HepG2 (cell line): ENCODE results near the gene ACTL7B. TPM values are rescaled to one million over a fixed set of nuclear protein-coding genes. Genes with fewer than 3 reads are reported as not detected.
A peak's percentile ranks its signal among the peaks of the same experiment; 100 is the strongest.

Source experiments
- CENPT ChIP-seq: sonication (generic); formaldehyde crosslinking; IDR thresholded peaks from 2 replicates; pipeline ENCODE4 v1.8.0; 2022; ENCODE audit warnings: low read depth, mild to moderate bottlenecking, moderate library complexity, missing genetic modification reagents
- CHD2 ChIP-seq: IDR thresholded peaks from 2 replicates; pipeline ENCODE4 v1.6.1; 2011; ENCODE audit warnings: low read depth, low read length, improper control_type of control experiment
- FOSL1 ChIP-seq: sonication (generic); formaldehyde crosslinking; IDR thresholded peaks from 2 replicates; pipeline ENCODE4 v1.9.0; 2021; ENCODE audit warnings: missing genetic modification reagents, borderline replicate concordance
- GTF2F1 ChIP-seq: fragments of 150-350 bp; IDR thresholded peaks from 2 replicates; pipeline ENCODE4 v1.6.1; 2014; ENCODE audit warnings: low read length
- ISX ChIP-seq: sonication (generic); formaldehyde crosslinking; conservative IDR thresholded peaks from 2 replicates; pipeline ENCODE4 v1.5.0; 2020; ENCODE audit warnings: missing genetic modification reagents
- KLF9 ChIP-seq: IDR thresholded peaks from 2 replicates; pipeline ENCODE4 v1.6.1; 2016; ENCODE audit warnings: low read depth
- MEF2D ChIP-seq: sonication (generic); formaldehyde crosslinking; IDR thresholded peaks from 2 replicates; pipeline ENCODE4 v1.5.1; 2020; ENCODE audit warnings: mild to moderate bottlenecking, missing genetic modification reagents
- PRPF4 ChIP-seq: fragments of 200-400 bp; formaldehyde crosslinking; IDR thresholded peaks from 2 replicates; pipeline ENCODE4 v1.6.1; 2016; ENCODE audit warnings: low read length, low read depth; ENCODE audit not compliant: poor library complexity, severe bottlenecking
- SRY ChIP-seq: sonication (generic); formaldehyde crosslinking; IDR thresholded peaks from 2 replicates; pipeline ENCODE4 v1.8.0; 2022; ENCODE audit warnings: mild to moderate bottlenecking, missing genetic modification reagents
- TBL1XR1 ChIP-seq: fragments of 150-350 bp; IDR thresholded peaks from 2 replicates; pipeline ENCODE4 v1.6.1; 2014; ENCODE audit warnings: borderline replicate concordance, low read length; ENCODE audit not compliant: partially characterized antibody
- TP53 ChIP-seq: sonication (generic); formaldehyde crosslinking; conservative IDR thresholded peaks from 2 replicates; pipeline ENCODE4 v1.4.0; 2020; ENCODE audit warnings: missing genetic modification reagents
- ZNF251 ChIP-seq: sonication (generic); formaldehyde crosslinking; IDR thresholded peaks from 2 replicates; pipeline ENCODE4 v1.9.0; 2021; ENCODE audit warnings: mild to moderate bottlenecking, missing genetic modification reagents
- ZNF431 ChIP-seq: sonication (generic); formaldehyde crosslinking; IDR thresholded peaks from 2 replicates; pipeline ENCODE4 v1.9.0; 2022; ENCODE audit warnings: missing genetic modification reagents, low read depth, mild to moderate bottlenecking, borderline replicate concordance
- ZNF7 ChIP-seq: IDR thresholded peaks from 2 replicates; pipeline ENCODE4 v1.6.1; 2016; ENCODE audit warnings: missing biosample characterization, missing genetic modification reagents
- ZNF879 ChIP-seq: sonication (generic); formaldehyde crosslinking; IDR thresholded peaks from 2 replicates; pipeline ENCODE4 v1.8.1; 2023; ENCODE audit warnings: missing genetic modification reagents
- polyA plus RNA-seq, 8 experiments: library from polyadenylated mRNA; depleted of rRNA in 3 of 8; stranded (reverse) in 7 of 8; unstranded in 1 of 8; fragments of >200 nt; fragmentation: Illumina TruSeq in 4 of 8; extraction: Trizol in 4 of 8; gene quantifications; 2 replicates each; pipeline versions ENCODE4 v1.2.1 to v1.2.3, GENCODE V29; 2011 to 2016; ENCODE audit warnings: low read depth in 4 of 8, missing spikeins in 1 of 8, mixed read lengths in 1 of 8; ENCODE audit not compliant: insufficient read depth in 1 of 8
- total RNA-seq, 5 experiments: library from RNA; depleted of rRNA; stranded (reverse); fragments of >200 nt; fragmentation: Illumina TruSeq; extraction: Trizol; gene quantifications; 2 replicates each; pipeline ENCODE4 v1.2.3, GENCODE V29; 2016; ENCODE audit warnings: low read depth in 1 of 5
- TF ChIP-seq, protein P1 (sequence below): sonication (generic); formaldehyde crosslinking; IDR thresholded peaks from 2 replicates; pipeline ENCODE4 v1.5.1; 2020; ENCODE audit warnings: mild to moderate bottlenecking, missing genetic modification reagents
- TF ChIP-seq, protein P2 (sequence below): sonication (generic); formaldehyde crosslinking; IDR thresholded peaks from 2 replicates; pipeline ENCODE4 v1.5.0; 2020; ENCODE audit warnings: missing genetic modification reagents
- TF ChIP-seq, protein P3 (sequence below): sonication (generic); formaldehyde crosslinking; IDR thresholded peaks from 2 replicates; pipeline ENCODE4 v1.5.0; 2020; ENCODE audit warnings: missing genetic modification reagents
- TF ChIP-seq, protein P4 (sequence below): sonication (generic); formaldehyde crosslinking; IDR thresholded peaks from 2 replicates; pipeline ENCODE4 v1.4.0; 2020; ENCODE audit warnings: missing genetic modification reagents
- TF ChIP-seq, protein P5 (sequence below): sonication (generic); formaldehyde crosslinking; IDR thresholded peaks from 2 replicates; pipeline ENCODE4 v1.4.0; 2020; ENCODE audit warnings: mild to moderate bottlenecking, missing genetic modification reagents

The ACTL7B gene
- total and polyA plus RNA-seq, 2 of the 13 experiments (the other 11 are each of a cell fraction or from before 2014, with no cell fraction given) = 0.07 to 0.11 TPM

DNA sequence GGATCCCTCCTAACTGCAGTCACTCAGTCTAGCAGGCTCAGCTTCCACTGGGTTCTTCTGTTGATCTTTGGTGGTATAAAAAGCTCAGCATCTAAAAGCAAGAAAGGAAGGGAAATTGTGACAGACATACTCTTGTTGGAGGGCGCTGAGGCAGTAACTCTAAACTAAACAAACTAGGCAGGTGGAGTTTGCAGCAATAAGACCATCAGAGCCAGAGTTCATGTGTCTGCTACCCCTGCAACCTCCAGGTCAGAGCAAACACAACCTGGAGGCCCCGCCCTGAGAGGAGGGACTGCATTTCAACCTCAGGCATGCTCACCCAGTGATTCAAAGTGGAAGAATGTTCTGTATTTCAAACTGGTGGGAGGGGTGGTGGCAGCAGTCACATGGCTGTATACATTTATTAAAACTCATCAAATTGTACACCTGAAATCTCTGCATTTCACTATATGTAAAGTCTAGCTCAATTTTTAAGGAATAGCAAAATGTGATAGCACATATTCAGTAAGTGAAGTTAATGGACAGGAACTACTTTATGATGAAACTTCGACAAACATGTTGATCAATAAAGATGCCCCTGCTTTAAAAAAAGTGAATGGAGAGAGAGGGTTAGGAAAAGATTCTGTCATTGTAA lies 13.4 kb upstream of the ACTL7B start (continued):
- TF ChIP-seq, protein P1, sequence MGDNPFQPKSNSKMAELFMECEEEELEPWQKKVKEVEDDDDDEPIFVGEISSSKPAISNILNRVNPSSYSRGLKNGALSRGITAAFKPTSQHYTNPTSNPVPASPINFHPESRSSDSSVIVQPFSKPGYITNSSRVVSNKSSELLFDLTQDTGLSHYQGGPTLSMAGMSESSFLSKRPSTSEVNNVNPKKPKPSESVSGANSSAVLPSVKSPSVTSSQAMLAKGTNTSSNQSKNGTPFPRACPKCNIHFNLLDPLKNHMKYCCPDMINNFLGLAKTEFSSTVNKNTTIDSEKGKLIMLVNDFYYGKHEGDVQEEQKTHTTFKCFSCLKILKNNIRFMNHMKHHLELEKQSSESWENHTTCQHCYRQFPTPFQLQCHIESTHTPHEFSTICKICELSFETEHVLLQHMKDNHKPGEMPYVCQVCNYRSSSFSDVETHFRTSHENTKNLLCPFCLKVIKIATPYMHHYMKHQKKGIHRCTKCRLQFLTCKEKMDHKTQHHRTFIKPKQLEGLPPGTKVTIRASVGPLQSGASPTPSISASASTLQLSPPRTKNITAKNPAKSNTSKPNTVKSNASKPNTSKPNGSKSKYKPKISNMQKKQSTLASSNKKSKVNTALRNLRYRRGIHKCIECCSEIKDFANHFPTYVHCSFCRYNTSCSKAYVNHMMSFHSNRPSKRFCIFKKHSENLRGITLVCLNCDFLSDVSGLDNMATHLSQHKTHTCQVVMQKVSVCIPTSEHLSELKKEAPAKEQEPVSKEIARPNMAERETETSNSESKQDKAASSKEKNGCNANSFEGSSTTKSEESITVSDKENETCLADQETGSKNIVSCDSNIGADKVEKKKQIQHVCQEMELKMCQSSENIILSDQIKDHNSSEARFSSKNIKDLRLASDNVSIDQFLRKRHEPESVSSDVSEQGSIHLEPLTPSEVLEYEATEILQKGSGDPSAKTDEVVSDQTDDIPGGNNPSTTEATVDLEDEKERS (CRISPR knock-in tag) = no peak; the same call in 1 of the 2 replicates
- TF ChIP-seq GTF2F1 (no peak), FOSL1 (CRISPR knock-in tag) (peak; percentile 53; the same call in 1 of the 2 replicates), TP53 (CRISPR knock-in tag) (no peak), ZNF251 (no peak), ZNF879 (CRISPR knock-in tag) (no peak), CHD2 (no peak), PRPF4 (no peak), ZNF431 (CRISPR knock-in tag) (no peak), SRY (CRISPR knock-in tag) (no peak), CENPT (CRISPR knock-in tag) (no peak), TBL1XR1 (peak; percentile 49), ISX (CRISPR knock-in tag) (no peak), ZNF7 (CRISPR knock-in tag) (no peak), KLF9 (CRISPR knock-in tag) (no peak), MEF2D (peak; percentile 53; the same call in 1 of the 2 replicates)
- TF ChIP-seq, protein P2, sequence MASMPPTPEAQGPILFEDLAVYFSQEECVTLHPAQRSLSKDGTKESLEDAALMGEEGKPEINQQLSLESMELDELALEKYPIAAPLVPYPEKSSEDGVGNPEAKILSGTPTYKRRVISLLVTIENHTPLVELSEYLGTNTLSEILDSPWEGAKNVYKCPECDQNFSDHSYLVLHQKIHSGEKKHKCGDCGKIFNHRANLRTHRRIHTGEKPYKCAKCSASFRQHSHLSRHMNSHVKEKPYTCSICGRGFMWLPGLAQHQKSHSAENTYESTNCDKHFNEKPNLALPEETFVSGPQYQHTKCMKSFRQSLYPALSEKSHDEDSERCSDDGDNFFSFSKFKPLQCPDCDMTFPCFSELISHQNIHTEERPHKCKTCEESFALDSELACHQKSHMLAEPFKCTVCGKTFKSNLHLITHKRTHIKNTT = no peak
- TF ChIP-seq, protein P3, sequence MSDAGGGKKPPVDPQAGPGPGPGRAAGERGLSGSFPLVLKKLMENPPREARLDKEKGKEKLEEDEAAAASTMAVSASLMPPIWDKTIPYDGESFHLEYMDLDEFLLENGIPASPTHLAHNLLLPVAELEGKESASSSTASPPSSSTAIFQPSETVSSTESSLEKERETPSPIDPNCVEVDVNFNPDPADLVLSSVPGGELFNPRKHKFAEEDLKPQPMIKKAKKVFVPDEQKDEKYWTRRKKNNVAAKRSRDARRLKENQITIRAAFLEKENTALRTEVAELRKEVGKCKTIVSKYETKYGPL (CRISPR knock-in tag) = no peak
- TF ChIP-seq, protein P4, sequence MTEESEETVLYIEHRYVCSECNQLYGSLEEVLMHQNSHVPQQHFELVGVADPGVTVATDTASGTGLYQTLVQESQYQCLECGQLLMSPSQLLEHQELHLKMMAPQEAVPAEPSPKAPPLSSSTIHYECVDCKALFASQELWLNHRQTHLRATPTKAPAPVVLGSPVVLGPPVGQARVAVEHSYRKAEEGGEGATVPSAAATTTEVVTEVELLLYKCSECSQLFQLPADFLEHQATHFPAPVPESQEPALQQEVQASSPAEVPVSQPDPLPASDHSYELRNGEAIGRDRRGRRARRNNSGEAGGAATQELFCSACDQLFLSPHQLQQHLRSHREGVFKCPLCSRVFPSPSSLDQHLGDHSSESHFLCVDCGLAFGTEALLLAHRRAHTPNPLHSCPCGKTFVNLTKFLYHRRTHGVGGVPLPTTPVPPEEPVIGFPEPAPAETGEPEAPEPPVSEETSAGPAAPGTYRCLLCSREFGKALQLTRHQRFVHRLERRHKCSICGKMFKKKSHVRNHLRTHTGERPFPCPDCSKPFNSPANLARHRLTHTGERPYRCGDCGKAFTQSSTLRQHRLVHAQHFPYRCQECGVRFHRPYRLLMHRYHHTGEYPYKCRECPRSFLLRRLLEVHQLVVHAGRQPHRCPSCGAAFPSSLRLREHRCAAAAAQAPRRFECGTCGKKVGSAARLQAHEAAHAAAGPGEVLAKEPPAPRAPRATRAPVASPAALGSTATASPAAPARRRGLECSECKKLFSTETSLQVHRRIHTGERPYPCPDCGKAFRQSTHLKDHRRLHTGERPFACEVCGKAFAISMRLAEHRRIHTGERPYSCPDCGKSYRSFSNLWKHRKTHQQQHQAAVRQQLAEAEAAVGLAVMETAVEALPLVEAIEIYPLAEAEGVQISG (CRISPR knock-in tag) = peak; percentile 68
- TF ChIP-seq, protein P5, sequence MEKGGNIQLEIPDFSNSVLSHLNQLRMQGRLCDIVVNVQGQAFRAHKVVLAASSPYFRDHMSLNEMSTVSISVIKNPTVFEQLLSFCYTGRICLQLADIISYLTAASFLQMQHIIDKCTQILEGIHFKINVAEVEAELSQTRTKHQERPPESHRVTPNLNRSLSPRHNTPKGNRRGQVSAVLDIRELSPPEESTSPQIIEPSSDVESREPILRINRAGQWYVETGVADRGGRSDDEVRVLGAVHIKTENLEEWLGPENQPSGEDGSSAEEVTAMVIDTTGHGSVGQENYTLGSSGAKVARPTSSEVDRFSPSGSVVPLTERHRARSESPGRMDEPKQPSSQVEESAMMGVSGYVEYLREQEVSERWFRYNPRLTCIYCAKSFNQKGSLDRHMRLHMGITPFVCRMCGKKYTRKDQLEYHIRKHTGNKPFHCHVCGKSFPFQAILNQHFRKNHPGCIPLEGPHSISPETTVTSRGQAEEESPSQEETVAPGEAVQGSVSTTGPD (CRISPR knock-in tag) = no peak
